Measurements from ENCODE around the gene OR2B6.

The OR2B6 gene

DNA sequence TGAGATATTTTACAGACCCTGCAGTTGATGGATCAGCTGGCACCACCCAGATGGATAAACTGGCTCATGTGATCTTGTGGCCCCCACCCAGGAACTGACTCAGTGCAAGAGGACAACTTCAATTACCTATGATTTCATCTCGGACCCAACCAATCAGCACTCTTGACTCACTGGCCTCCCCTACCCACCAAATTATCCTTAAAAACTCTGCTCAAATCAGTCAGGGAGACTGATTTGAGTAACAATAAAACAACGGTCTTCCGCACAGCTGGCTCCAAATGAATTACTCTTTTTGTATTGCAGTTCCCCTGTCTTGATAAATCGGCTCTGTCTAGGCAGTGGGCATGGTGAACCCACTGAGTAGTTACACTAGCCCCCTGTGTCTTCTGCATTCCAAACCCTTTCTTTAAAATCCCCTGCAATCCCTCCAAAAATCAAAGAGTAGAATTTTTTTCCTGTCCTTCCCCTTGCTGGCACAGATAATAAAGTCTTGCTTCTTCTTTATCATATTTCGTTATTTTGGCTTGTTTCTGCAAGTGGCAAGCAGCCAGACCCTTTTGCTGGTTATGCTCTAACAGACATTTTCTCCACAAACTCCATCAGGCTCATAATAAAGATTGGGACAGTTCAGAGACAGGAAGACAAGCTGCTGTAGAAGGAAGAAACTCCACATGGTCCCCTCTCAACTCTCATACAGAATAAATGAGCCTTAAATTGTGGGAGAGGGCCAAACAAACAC lies 48.3 kb downstream of the OR2B6 start:
- H3K4me1 Mint-ChIP-seq (ENCODE audit: low read depth): no peaks in the 10 kb centered on the region
- H3K27me3 Mint-ChIP-seq: no peaks in the 10 kb centered on the region
- no peaks in the 10 kb centered on the region for H3K9me3 Mint-ChIP-seq
- H3K4me3 Mint-ChIP-seq: no peak overlapping the region
- H3K27ac Mint-ChIP-seq: no peak overlapping the region
- H3K36me3 Mint-ChIP-seq (ENCODE audit: low read depth): no peaks in the 10 kb centered on the region

DNA sequence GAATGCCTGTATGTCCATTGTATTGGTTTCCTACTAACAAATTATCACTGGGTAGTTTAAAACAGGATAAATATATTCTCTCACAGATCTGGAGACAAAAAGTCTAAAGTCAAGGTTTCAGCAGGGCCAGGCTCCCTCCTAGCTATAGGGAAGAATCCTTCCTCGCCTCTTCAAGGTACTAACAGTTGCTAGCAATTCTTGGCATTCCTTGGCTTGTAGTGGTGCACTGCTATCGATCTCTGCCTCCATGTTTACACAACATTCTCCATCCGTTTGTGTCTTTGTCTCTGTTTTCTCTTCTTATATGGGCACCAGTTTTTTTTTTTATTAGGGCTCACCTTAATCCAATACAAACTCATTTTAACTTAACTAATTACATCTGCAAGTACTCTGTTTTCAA lies 48.9 kb downstream of the OR2B6 start:
- Mint-ChIP-seq H3K9me3 (no peaks in the 10 kb centered on the region), H3K4me1 (ENCODE audit: low read depth) (no peaks in the 10 kb centered on the region), H3K27me3 (no peaks in the 10 kb centered on the region), H3K27ac (no peak overlapping the region), H3K36me3 (ENCODE audit: low read depth) (no peaks in the 10 kb centered on the region), H3K4me3 (no peak overlapping the region)

Measured in stimulated activated naive CD8-positive, alpha-beta T cell treated with anti-CD3 and anti-CD28 coated beads, Interleukin-15, Interleukin-2, amounts not matched to agents 100 ng/mL and 50 ng/mL, for 24 hours (primary cell).